ENCODE measurements around the gene STON2.

STON2 gene

GRCh38 chr14:81416981-81417380 is 16.9 kb upstream of the STON2 start:
- no peak for DNase-seq (ENCODE audit: low read depth)

- DNase-seq (ENCODE audit: low read depth) = no peak
Measured at GRCh38 chr14:81416194-81416952, 16.2 kb upstream of the STON2 start.

GRCh38 chr14:81415781-81416180 is 15.7 kb upstream of the STON2 start:
- DNase-seq (ENCODE audit: low read depth) = no peak

- no peak for DNase-seq (ENCODE audit: low read depth)
Measured at GRCh38 chr14:81414123-81414522, 14.0 kb upstream of the STON2 start.

- DNase-seq (ENCODE audit: low read depth) = no peak
Measured at GRCh38 chr14:81412779-81413178, 12.7 kb upstream of the STON2 start.

GRCh38 chr14:81408595-81408994 is 8.5 kb upstream of the STON2 start:
- DNase-seq (ENCODE audit: low read depth) = no peak

GRCh38 chr14:81406863-81407262 is 6.7 kb upstream of the STON2 start:
- DNase-seq (ENCODE audit: low read depth) = no peak

GRCh38 chr14:81402123-81402495 is 2.0 kb upstream of the STON2 start:
- no peak for DNase-seq (ENCODE audit: low read depth)

GRCh38 chr14:81401420-81402122 is 1.4 kb upstream of the STON2 start:
- no peak for DNase-seq (ENCODE audit: low read depth)

- DNase-seq (ENCODE audit: low read depth) = peak; percentile 27
Measured at GRCh38 chr14:81400852-81401251, 728 bp upstream of the STON2 start.

GRCh38 chr14:81398196-81398891 is 1.8 kb downstream of the STON2 start:
- DNase-seq (ENCODE audit: low read depth) = no peak

GRCh38 chr14:81396113-81396512 is 4.0 kb downstream of the STON2 start:
- no peak for DNase-seq (ENCODE audit: low read depth)

- DNase-seq (ENCODE audit: low read depth) = no peak
Measured at GRCh38 chr14:81394739-81395138, 5.4 kb downstream of the STON2 start.

- DNase-seq (ENCODE audit: low read depth) = no peak
Measured at GRCh38 chr14:81392976-81393643, 7.0 kb downstream of the STON2 start.

- DNase-seq (ENCODE audit: low read depth) = no peak
Measured at GRCh38 chr14:81392052-81392451, 8.1 kb downstream of the STON2 start.

GRCh38 chr14:81390696-81391095 is 9.4 kb downstream of the STON2 start:
- DNase-seq (ENCODE audit: low read depth) = no peak

- no peak for DNase-seq (ENCODE audit: low read depth)
Measured at GRCh38 chr14:81388336-81388735, 11.8 kb downstream of the STON2 start.

GRCh38 chr14:81386290-81386745 is 13.8 kb downstream of the STON2 start:
- no peak for DNase-seq (ENCODE audit: low read depth)

GRCh38 chr14:81385886-81386285 is 14.2 kb downstream of the STON2 start:
- no peak for DNase-seq (ENCODE audit: low read depth)

GRCh38 chr14:81385419-81385818 is 14.7 kb downstream of the STON2 start:
- DNase-seq (ENCODE audit: low read depth) = no peak

- DNase-seq (ENCODE audit: low read depth) = no peak
Measured at GRCh38 chr14:81384900-81385299, 15.2 kb downstream of the STON2 start.

GRCh38 chr14:81382517-81383225 is 17.5 kb downstream of the STON2 start:
- DNase-seq (ENCODE audit: low read depth) = no peak
